A549 (cell line): ENCODE data around the gene AIG1. TPM values are rescaled to one million over a fixed set of nuclear protein-coding genes. Genes with fewer than 3 reads are reported as not detected.

Experiments
- ATAC-seq, 2 experiments: fragments of 200-7000 bp in 1 of 2; fragments of >200 bp in 1 of 2; cut with Nextera tagmentation in 1 of 2; cut with Tn5 transposase in 1 of 2; 3 replicates each; pipeline versions ENCODE4 v1.8.0 to v1.9.1; 2018 to 2020; ENCODE audit warnings: mild to moderate bottlenecking in 1 of 2, moderate library complexity in 1 of 2
- CTCF ChIA-PET: fragments of 300-600 bp; sonication (Branson Sonifier 250); formaldehyde crosslinking; extraction: SDS; loops from one replicate; lab custom pipeline; 2021; ENCODE audit warnings: antibody characterized with exemption, inconsistent platforms; lab: Yijun Ruan, JAX
- POLR2A ChIA-PET: fragments of 350-600 bp; formaldehyde crosslinking; extraction: SDS; loops from one replicate; lab custom pipeline; 2021; ENCODE audit warnings: antibody characterized with exemption, inconsistent platforms; lab: Yijun Ruan, JAX
- DNase-seq, 2 experiments: peaks; one replicate each; pipeline versions ENCODE4 v3.0.0 to v3.0.0-alpha.2; 2011 to 2016; ENCODE audit warnings: low read depth in 1 of 2, low spot score in 1 of 2
- FAIRE-seq: peaks from 2 replicates; lab custom pipeline; 2011; peaks lifted over from hg19 to GRCh38; lab: Jason Lieb, UNC
- H3K27ac ChIP-seq, 2 experiments: fragments of >200 bp; sonication (Bioruptor Twin); formaldehyde crosslinking; 3 replicates each; pipeline ENCODE4 v1.5.1; 2016 to 2017
- H3K4me1 ChIP-seq: fragments of >200 bp; sonication (Bioruptor Twin); formaldehyde crosslinking; 3 replicates; pipeline ENCODE4 v1.6.1; 2016
- H3K4me2 ChIP-seq: fragments of >200 bp; sonication (Bioruptor Twin); formaldehyde crosslinking; 3 replicates; pipeline ENCODE4 v1.6.1; 2016
- H3K4me3 ChIP-seq: fragments of >200 bp; sonication (Bioruptor Twin); formaldehyde crosslinking; 3 replicates; pipeline ENCODE4 v1.5.1; 2016
- H3K9me3 ChIP-seq: fragments of >200 bp; sonication (Bioruptor Twin); formaldehyde crosslinking; 3 replicates; pipeline ENCODE4 v1.6.1; 2016
- BHLHE40 ChIP-seq: IDR thresholded peaks from 2 replicates; pipeline ENCODE4 v1.6.1; 2012; ENCODE audit warnings: low read depth, low read length, inconsistent platforms
- CHD2 ChIP-seq: fragments of 150-350 bp; IDR thresholded peaks from 2 replicates; pipeline ENCODE4 v1.6.1; 2014; ENCODE audit warnings: low read length; ENCODE audit not compliant: partially characterized antibody
- CHD4 ChIP-seq: fragments of 200-600 bp; sonication (generic); IDR thresholded peaks from 2 replicates; pipeline ENCODE4 v1.6.1; 2016; ENCODE audit warnings: antibody characterized with exemption, mild to moderate bottlenecking, borderline replicate concordance
- CTCF ChIP-seq: fragments of >200 bp; sonication (Bioruptor Twin); formaldehyde crosslinking; IDR thresholded peaks from 3 replicates; pipeline ENCODE4 v1.5.1; 2016
- EHF ChIP-seq: fragments of 250-450 bp; sonication (Bioruptor Pico); IDR thresholded peaks from 2 replicates; pipeline ENCODE4 v1.5.0; 2020; ENCODE audit warnings: mild to moderate bottlenecking
- ESRRA ChIP-seq: fragments of 150-350 bp; IDR thresholded peaks from 2 replicates; pipeline ENCODE4 v1.6.1; 2014; ENCODE audit warnings: mild to moderate bottlenecking, low read length, borderline replicate concordance
- FOSB ChIP-seq: fragments of 250-450 bp; sonication (Bioruptor Pico); IDR thresholded peaks from 2 replicates; pipeline ENCODE4 v1.5.0; 2020; ENCODE audit warnings: mild to moderate bottlenecking, moderate library complexity
- FOSL2 ChIP-seq, 2 experiments: fragments of 450-650 bp in 1 of 2; fragments of >200 bp in 1 of 2; sonication (Bioruptor Twin) in 1 of 2; formaldehyde crosslinking; IDR thresholded peaks; 2 replicates each; pipeline versions ENCODE4 v1.5.0 to v1.6.1; 2016 to 2020; ENCODE audit warnings: mild to moderate bottlenecking in 1 of 2, moderate library complexity in 1 of 2
- HES2 ChIP-seq: fragments of >200 bp; sonication (Bioruptor Twin); formaldehyde crosslinking; IDR thresholded peaks from 2 replicates; pipeline ENCODE4 v1.6.1; 2016
- HEYL ChIP-seq: fragments of 250-450 bp; sonication (Bioruptor Pico); IDR thresholded peaks from 2 replicates; pipeline ENCODE4 v1.8.0; 2021; ENCODE audit warnings: mild to moderate bottlenecking, moderate library complexity
- HMGXB4 ChIP-seq: fragments of 250-450 bp; sonication (Bioruptor Pico); IDR thresholded peaks from 2 replicates; pipeline ENCODE4 v1.5.0; 2021; ENCODE audit warnings: mild to moderate bottlenecking, moderate library complexity, borderline replicate concordance
- HOXB5 ChIP-seq: fragments of 250-450 bp; sonication (Bioruptor Pico); IDR thresholded peaks from 2 replicates; pipeline ENCODE4 v1.5.0; 2020; ENCODE audit warnings: mild to moderate bottlenecking, moderate library complexity
- MAFK ChIP-seq: fragments of 450-650 bp; IDR thresholded peaks from 2 replicates; pipeline ENCODE4 v1.6.1; 2014; ENCODE audit not compliant: partially characterized antibody
- NPAS2 ChIP-seq: fragments of 250-450 bp; sonication (Bioruptor Pico); IDR thresholded peaks from 2 replicates; pipeline ENCODE4 v1.8.0; 2022; ENCODE audit warnings: mild to moderate bottlenecking, moderate library complexity, borderline replicate concordance
- POLR2A ChIP-seq: IDR thresholded peaks from 2 replicates; pipeline ENCODE4 v1.6.1; 2012; ENCODE audit warnings: mild to moderate bottlenecking, low read length
- RCOR1 ChIP-seq: fragments of 150-350 bp; IDR thresholded peaks from 2 replicates; pipeline ENCODE4 v1.6.1; 2014; ENCODE audit warnings: antibody characterized with exemption, low read length, low read depth
- REST ChIP-seq: fragments of 200-600 bp; sonication (generic); IDR thresholded peaks from 2 replicates; pipeline ENCODE4 v1.6.1; 2016; ENCODE audit warnings: antibody characterized with exemption, mild to moderate bottlenecking, moderate library complexity
- RNF2 ChIP-seq: fragments of 200-600 bp; sonication (generic); IDR thresholded peaks from 2 replicates; pipeline ENCODE4 v1.6.1; 2016; ENCODE audit warnings: low read depth, mild to moderate bottlenecking, antibody characterized with exemption, moderate library complexity, borderline replicate concordance
- SREBF2 ChIP-seq: fragments of 450-650 bp; IDR thresholded peaks from 2 replicates; pipeline ENCODE4 v1.6.1; 2014; ENCODE audit warnings: mild to moderate bottlenecking, moderate library complexity
- TP53 ChIP-seq: fragments of 250-450 bp; sonication (Bioruptor Pico); IDR thresholded peaks from 2 replicates; pipeline ENCODE4 v1.5.0; 2021; ENCODE audit warnings: mild to moderate bottlenecking, moderate library complexity
- ZC3H11A ChIP-seq: fragments of 450-650 bp; IDR thresholded peaks from 2 replicates; pipeline ENCODE4 v1.6.1; 2014; ENCODE audit warnings: antibody characterized with exemption, mild to moderate bottlenecking
- ZFP36 ChIP-seq: fragments of 450-650 bp; IDR thresholded peaks from 2 replicates; pipeline ENCODE4 v1.6.1; 2014; ENCODE audit warnings: borderline replicate concordance; ENCODE audit not compliant: partially characterized antibody
- ZNF302 ChIP-seq: fragments of 250-450 bp; sonication (Bioruptor Pico); IDR thresholded peaks from 2 replicates; pipeline ENCODE4 v1.9.0; 2021; ENCODE audit warnings: inconsistent platforms, mild to moderate bottlenecking, moderate library complexity
- WGBS: methylation state at CpG from one replicate; pipeline ENCODE4 v1.1.6; 2017; ENCODE audit errors: missing lambda C conversion rate; 5-methylcytosine and 5-hydroxymethylcytosine counted together
- polyA plus RNA-seq, 4 experiments: library from polyadenylated mRNA; depleted of rRNA in 3 of 4; stranded (reverse); fragments of >200 nt; fragmentation: RNase III in 1 of 4; extraction: RNeasy Plus Mini Kit Qiagen cat#74134 plus additional on column Dnase treatment in 1 of 4; gene quantifications; 2 replicates in 3 of 4; 3 replicates in 1 of 4; pipeline ENCODE4 v1.2.3, GENCODE V29; 2011 to 2017

AIG1 gene
- polyA plus RNA-seq, 2 of the 4 experiments (the other 2 are of a cell fraction), result 29.5 to 38.3 TPM

- WGBS, result 89% methylated on average over 5 of the region's 5 CpGs
- no peak for TF ChIP-seq FOSB
- TF ChIP-seq CTCF, result no peak
- no peak for TF ChIP-seq ZFP36
- no peak for TF ChIP-seq MAFK
- no peak for TF ChIP-seq RCOR1
- no peak for TF ChIP-seq HEYL (CRISPR knock-in tag)
- Histone ChIP-seq H3K9me3 (no peaks in the 10 kb centered on the region), H3K27ac (no peak overlapping the region), H3K4me3 (no peak overlapping the region), H3K4me2 (no peak overlapping the region), H3K4me1 (no peaks in the 10 kb centered on the region)
- FAIRE-seq (no peak), DNase-seq (no peak), ATAC-seq (no peak)
- ChIA-PET CTCF (interaction anchor here (0.6 kb wide), 1 partner anchor 337 kb away, joined by 3 read pairs; no protein-coding TSS in a partner anchor), POLR2A (no interaction called here)
Measured at GRCh38 chr6:143286251-143286795, 225.6 kb downstream of the AIG1 start.

GRCh38 chr6:143288923-143289322 lies 228.2 kb downstream of the AIG1 start:
- no peak for FAIRE-seq
- H3K4me2 ChIP-seq, result no peak overlapping the region
- CTCF ChIA-PET, result no interaction called here
- TF ChIP-seq SREBF2, result no peak
- TF ChIP-seq TP53 (CRISPR knock-in tag), result no peak
- no peak for TF ChIP-seq CHD2
- no peak for TF ChIP-seq RNF2
- no peak for TF ChIP-seq ZC3H11A
- TF ChIP-seq CHD4, result no peak
- no peak for TF ChIP-seq ESRRA
- no peak for TF ChIP-seq HMGXB4 (CRISPR knock-in tag)
- TF ChIP-seq ZNF302 (CRISPR knock-in tag), result no peak
- TF ChIP-seq HEYL (CRISPR knock-in tag), result no peak
- TF ChIP-seq HOXB5 (CRISPR knock-in tag), result no peak
- no peak for TF ChIP-seq REST
- no peak for TF ChIP-seq NPAS2 (CRISPR knock-in tag)
- no peak for TF ChIP-seq FOSL2 (IDR thresholded peaks at IDR 0.05)
- no peak for TF ChIP-seq FOSL2 (CRISPR knock-in tag; IDR thresholded peaks at IDR 0.05)
- TF ChIP-seq EHF, result no peak
- TF ChIP-seq HES2, result no peak
- no peak for TF ChIP-seq POLR2A
- no peak for TF ChIP-seq BHLHE40
- TF ChIP-seq, all 56 proteins: peak for 0
- WGBS, result 56% methylated on average over 1 of the region's 1 CpG
- ATAC-seq, result no peak
- H3K4me3 ChIP-seq, result no peak overlapping the region
- DNase-seq, result no peak
- H3K9me3 ChIP-seq, result no peaks in the 10 kb centered on the region
- H3K4me1 ChIP-seq, result no peaks in the 10 kb centered on the region
- H3K27ac ChIP-seq, result no peak overlapping the region
- POLR2A ChIA-PET, result no interaction called here
